ENCODE results near the gene NFIB. TPM values are rescaled to one million over a fixed set of nuclear protein-coding genes. Genes with fewer than 3 reads are reported as not detected.

The NFIB gene
- 37.2 TPM for total RNA-seq

- ATAC-seq: peak; percentile 6
These were observed at the start of gene NFIB for GRCh38 chr9:14313951-14314423. NFIB (minus strand) TSS chr9:14314141; CDS start chr9:14313511, 630 bp downstream.

GRCh38 chr9:14362175-14362574, 48.2 kb upstream of the NFIB start:
- ATAC-seq: no peak

GRCh38 chr9:14361074-14361473, 47.1 kb upstream of the NFIB start:
- no peak for ATAC-seq

GRCh38 chr9:14358523-14358922, 44.6 kb upstream of the NFIB start:
- ATAC-seq: no peak

GRCh38 chr9:14356351-14357265, 42.7 kb upstream of the NFIB start:
- ATAC-seq: no peak

GRCh38 chr9:14354201-14354600, 40.3 kb upstream of the NFIB start:
- no peak for ATAC-seq

GRCh38 chr9:14353222-14354056, 39.5 kb upstream of the NFIB start:
- peak; percentile 60 for ATAC-seq

- no peak for ATAC-seq
These were observed 38.6 kb upstream of the NFIB start for GRCh38 chr9:14352503-14352902.

- no peak for ATAC-seq
These were observed 37.4 kb upstream of the NFIB start for GRCh38 chr9:14351221-14351836.

GRCh38 chr9:14350754-14351153, 36.8 kb upstream of the NFIB start:
- no peak for ATAC-seq

- ATAC-seq: no peak
These were observed 36.4 kb upstream of the NFIB start for GRCh38 chr9:14350349-14350728.

GRCh38 chr9:14349447-14350348, 35.8 kb upstream of the NFIB start:
- ATAC-seq: no peak

GRCh38 chr9:14349146-14349446, 35.2 kb upstream of the NFIB start:
- no peak for ATAC-seq

GRCh38 chr9:14348373-14349145, 34.6 kb upstream of the NFIB start:
- no peak for ATAC-seq

- ATAC-seq: peak; percentile 55
These were observed 34.1 kb upstream of the NFIB start for GRCh38 chr9:14348123-14348372.

- peak; percentile 45 for ATAC-seq
These were observed 33.6 kb upstream of the NFIB start for GRCh38 chr9:14347406-14348122.

GRCh38 chr9:14346811-14347405, 33.0 kb upstream of the NFIB start:
- ATAC-seq: peak; percentile 17

GRCh38 chr9:14346231-14346791, 32.4 kb upstream of the NFIB start:
- no peak for ATAC-seq

- no peak for ATAC-seq
These were observed 31.7 kb upstream of the NFIB start for GRCh38 chr9:14345354-14346230.
